Activated CD8-positive, alpha-beta memory T cell treated with anti-CD3 and anti-CD28 coated beads, Interleukin-2, amount 50 U/mL, for 48 hours (primary cell): ENCODE results near the gene MYO1G.

Experiments
- DNase-seq: peaks from one replicate; pipeline ENCODE4 v3.0.0-alpha.2; 2020

Gene MYO1G

GRCh38 chr7:44978511-44979366 is at the start of gene MYO1G:
Gene MYO1G (minus strand): TSS chr7:44979015. CDS start chr7:44978961, 54 bp downstream.
- peak; percentile 93 for DNase-seq

GRCh38 chr7:45028138-45028919 is 49.5 kb upstream of the MYO1G start:
- peak; percentile 58 for DNase-seq

GRCh38 chr7:45027774-45028114 is 48.9 kb upstream of the MYO1G start:
- peak; percentile 59 for DNase-seq

GRCh38 chr7:45026984-45027773 is 48.4 kb upstream of the MYO1G start:
- peak; percentile 60 for DNase-seq

- DNase-seq = no peak
Observed at GRCh38 chr7:45026013-45026412, 47.2 kb upstream of the MYO1G start.

GRCh38 chr7:45025473-45025872 is 46.7 kb upstream of the MYO1G start:
- peak; percentile 30 for DNase-seq

- DNase-seq = no peak
Observed at GRCh38 chr7:45024126-45024744, 45.4 kb upstream of the MYO1G start.

- DNase-seq = peak; percentile 32
Observed at GRCh38 chr7:45021604-45022296, 42.9 kb upstream of the MYO1G start.

- no peak for DNase-seq
Observed at GRCh38 chr7:45020915-45021314, 42.1 kb upstream of the MYO1G start.

GRCh38 chr7:45017253-45017652 is 38.4 kb upstream of the MYO1G start:
- DNase-seq = no peak

GRCh38 chr7:45015313-45015712 is 36.5 kb upstream of the MYO1G start:
- DNase-seq = no peak

- DNase-seq = no peak
Observed at GRCh38 chr7:45013465-45013967, 34.7 kb upstream of the MYO1G start.

- no peak for DNase-seq
Observed at GRCh38 chr7:45007571-45008328, 28.9 kb upstream of the MYO1G start.

GRCh38 chr7:45007106-45007505 is 28.3 kb upstream of the MYO1G start:
- DNase-seq = no peak

- DNase-seq = no peak
Observed at GRCh38 chr7:45003789-45004188, 25.0 kb upstream of the MYO1G start.

- no peak for DNase-seq
Observed at GRCh38 chr7:45001826-45002225, 23.0 kb upstream of the MYO1G start.

GRCh38 chr7:45001138-45001694 is 22.4 kb upstream of the MYO1G start:
- peak; percentile 74 for DNase-seq

GRCh38 chr7:45000093-45001032 is 21.5 kb upstream of the MYO1G start, which contains the start of gene CCM2:
Gene CCM2 (plus strand): TSS chr7:45000201. CDS start chr7:45000334, 133 bp downstream.
- DNase-seq = peak; percentile 72
